Measurements from ENCODE around the gene ST3GAL3.

GRCh38 chr1:43938892-43939587 lies 231.7 kb downstream of the ST3GAL3 start:
- TF ChIP-seq CTCF (IDR thresholded peaks at IDR 0.05), result no peak
- no peak for TF ChIP-seq POLR2A (IDR thresholded peaks at IDR 0.05)
